ENCODE measurements around the gene CDK14.

The CDK14 gene

DNA sequence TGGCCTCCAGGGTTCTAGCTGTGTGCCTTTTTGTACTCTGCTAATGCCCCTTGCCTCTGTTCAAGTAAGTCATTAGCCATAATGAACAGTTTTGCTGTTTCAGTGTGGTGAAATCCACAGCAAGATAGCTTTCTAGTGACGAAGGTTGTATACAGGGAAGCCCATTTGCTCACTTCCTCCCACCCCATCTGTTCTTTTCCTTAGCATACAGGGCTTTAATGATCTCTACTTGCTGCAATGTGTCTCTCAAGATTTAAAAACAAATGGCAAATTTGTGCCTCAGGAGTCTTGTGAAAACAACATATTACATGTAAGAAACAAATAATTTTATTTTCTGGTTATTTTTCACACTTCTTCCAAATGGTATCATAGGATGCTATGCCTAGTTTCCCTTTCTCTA is 243.2 kb downstream of the CDK14 start:
- Histone ChIP-seq H3K4me3 (replicated peaks; ENCODE audit: insufficient read depth, low read length) (no peak overlapping the region), H3K27ac (replicated peaks) (no peak overlapping the region), H3K27me3 (ENCODE audit: insufficient read depth, poor library complexity, severe bottlenecking) (no peaks in the 10 kb centered on the region)
- TF ChIP-seq, protein P1, sequence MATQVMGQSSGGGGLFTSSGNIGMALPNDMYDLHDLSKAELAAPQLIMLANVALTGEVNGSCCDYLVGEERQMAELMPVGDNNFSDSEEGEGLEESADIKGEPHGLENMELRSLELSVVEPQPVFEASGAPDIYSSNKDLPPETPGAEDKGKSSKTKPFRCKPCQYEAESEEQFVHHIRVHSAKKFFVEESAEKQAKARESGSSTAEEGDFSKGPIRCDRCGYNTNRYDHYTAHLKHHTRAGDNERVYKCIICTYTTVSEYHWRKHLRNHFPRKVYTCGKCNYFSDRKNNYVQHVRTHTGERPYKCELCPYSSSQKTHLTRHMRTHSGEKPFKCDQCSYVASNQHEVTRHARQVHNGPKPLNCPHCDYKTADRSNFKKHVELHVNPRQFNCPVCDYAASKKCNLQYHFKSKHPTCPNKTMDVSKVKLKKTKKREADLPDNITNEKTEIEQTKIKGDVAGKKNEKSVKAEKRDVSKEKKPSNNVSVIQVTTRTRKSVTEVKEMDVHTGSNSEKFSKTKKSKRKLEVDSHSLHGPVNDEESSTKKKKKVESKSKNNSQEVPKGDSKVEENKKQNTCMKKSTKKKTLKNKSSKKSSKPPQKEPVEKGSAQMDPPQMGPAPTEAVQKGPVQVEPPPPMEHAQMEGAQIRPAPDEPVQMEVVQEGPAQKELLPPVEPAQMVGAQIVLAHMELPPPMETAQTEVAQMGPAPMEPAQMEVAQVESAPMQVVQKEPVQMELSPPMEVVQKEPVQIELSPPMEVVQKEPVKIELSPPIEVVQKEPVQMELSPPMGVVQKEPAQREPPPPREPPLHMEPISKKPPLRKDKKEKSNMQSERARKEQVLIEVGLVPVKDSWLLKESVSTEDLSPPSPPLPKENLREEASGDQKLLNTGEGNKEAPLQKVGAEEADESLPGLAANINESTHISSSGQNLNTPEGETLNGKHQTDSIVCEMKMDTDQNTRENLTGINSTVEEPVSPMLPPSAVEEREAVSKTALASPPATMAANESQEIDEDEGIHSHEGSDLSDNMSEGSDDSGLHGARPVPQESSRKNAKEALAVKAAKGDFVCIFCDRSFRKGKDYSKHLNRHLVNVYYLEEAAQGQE (IDR thresholded peaks at IDR 0.05; ENCODE audit: insufficient replicate concordance, low read depth) = no peak
- TF ChIP-seq POLR2AphosphoS5 (IDR thresholded peaks at IDR 0.05; ENCODE audit: low read depth) (no peak), GABPA (IDR thresholded peaks at IDR 0.05; ENCODE audit: low read depth) (no peak), SPI1 (IDR thresholded peaks at IDR 0.05; ENCODE audit: borderline replicate concordance, low read depth) (no peak)
- TF ChIP-seq, protein P2, sequence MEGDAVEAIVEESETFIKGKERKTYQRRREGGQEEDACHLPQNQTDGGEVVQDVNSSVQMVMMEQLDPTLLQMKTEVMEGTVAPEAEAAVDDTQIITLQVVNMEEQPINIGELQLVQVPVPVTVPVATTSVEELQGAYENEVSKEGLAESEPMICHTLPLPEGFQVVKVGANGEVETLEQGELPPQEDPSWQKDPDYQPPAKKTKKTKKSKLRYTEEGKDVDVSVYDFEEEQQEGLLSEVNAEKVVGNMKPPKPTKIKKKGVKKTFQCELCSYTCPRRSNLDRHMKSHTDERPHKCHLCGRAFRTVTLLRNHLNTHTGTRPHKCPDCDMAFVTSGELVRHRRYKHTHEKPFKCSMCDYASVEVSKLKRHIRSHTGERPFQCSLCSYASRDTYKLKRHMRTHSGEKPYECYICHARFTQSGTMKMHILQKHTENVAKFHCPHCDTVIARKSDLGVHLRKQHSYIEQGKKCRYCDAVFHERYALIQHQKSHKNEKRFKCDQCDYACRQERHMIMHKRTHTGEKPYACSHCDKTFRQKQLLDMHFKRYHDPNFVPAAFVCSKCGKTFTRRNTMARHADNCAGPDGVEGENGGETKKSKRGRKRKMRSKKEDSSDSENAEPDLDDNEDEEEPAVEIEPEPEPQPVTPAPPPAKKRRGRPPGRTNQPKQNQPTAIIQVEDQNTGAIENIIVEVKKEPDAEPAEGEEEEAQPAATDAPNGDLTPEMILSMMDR (IDR thresholded peaks at IDR 0.05; ENCODE audit: insufficient read depth, low read length) = no peak
- no peak for DNase-seq (ENCODE audit: low read depth in 1 of 2, low spot score in 1 of 2)

DNA sequence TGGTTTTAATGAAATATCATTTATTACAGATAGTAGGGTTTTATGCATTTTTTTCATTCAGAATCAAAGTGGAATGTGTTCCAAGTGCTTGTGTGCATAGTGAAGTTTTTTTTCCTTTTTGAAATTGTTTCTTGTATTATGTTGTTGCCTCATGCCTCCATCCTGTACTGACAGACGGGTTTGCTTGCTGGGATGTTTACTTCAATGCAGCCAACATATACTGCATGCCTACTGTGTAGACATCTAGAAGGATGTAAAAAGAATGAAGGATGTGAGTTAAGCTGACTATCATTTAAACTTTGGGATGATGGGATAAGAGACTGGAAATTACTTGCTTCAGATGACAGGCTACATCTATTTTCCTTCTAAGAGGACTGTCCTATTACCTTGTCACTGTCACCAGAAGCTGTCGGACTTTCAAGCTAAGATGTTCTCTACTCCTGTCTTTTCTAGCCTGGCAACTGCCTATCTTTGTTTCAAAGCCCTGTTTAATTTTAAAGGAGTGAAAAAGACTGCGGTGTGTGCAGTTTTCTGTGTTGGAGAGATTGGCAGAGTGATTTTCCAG is 243.7 kb downstream of the CDK14 start:
- no peak for DNase-seq (ENCODE audit: low read depth in 1 of 2, low spot score in 1 of 2)
- no peak overlapping the region for H3K4me3 ChIP-seq (replicated peaks; ENCODE audit: insufficient read depth, low read length)
- H3K27me3 ChIP-seq (ENCODE audit: insufficient read depth, poor library complexity, severe bottlenecking) = no peaks in the 10 kb centered on the region
- TF ChIP-seq, protein P2 (IDR thresholded peaks at IDR 0.05; ENCODE audit: insufficient read depth, low read length) = no peak
- TF ChIP-seq SPI1 (IDR thresholded peaks at IDR 0.05; ENCODE audit: borderline replicate concordance, low read depth) (no peak), GABPA (IDR thresholded peaks at IDR 0.05; ENCODE audit: low read depth) (no peak), POLR2AphosphoS5 (IDR thresholded peaks at IDR 0.05; ENCODE audit: low read depth) (no peak)
- TF ChIP-seq, protein P1 (IDR thresholded peaks at IDR 0.05; ENCODE audit: insufficient replicate concordance, low read depth) = no peak
- no peak overlapping the region for H3K27ac ChIP-seq (replicated peaks)

DNA sequence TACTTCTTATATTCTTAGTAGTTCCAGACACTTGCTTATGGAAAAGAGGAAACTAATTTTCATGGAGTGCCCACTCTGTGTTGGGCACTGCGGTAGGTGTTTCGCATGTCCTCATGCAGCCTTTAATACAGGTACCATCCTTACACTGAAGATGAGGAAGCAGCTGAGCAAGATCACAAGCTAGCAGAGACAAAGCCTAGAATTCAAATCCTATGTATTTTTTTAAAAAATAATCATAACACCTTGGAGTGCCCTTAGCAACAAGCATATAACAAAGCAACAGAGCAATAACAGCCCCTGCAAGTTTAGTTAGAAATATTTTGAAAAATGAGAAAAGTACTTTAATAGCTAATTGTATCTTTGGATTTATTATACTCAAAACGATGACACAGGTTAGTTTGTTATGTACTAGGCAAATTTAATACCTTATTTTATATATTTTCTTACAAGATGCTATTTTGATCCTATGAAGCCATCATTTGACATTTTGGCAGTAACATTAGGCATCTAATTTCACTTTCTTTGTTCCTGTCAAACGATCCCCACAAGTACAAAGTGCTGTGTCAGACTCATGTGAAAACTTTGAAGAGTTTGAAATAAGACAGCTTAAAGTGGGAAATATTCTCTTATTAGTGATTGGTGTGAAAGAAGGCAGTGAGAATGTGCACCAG is 245.8 kb downstream of the CDK14 start:
- DNase-seq (ENCODE audit: low read depth in 1 of 2, low spot score in 1 of 2) = no peak
- Histone ChIP-seq H3K4me3 (replicated peaks; ENCODE audit: insufficient read depth, low read length) (no peak overlapping the region), H3K27ac (replicated peaks) (no peak overlapping the region), H3K27me3 (ENCODE audit: insufficient read depth, poor library complexity, severe bottlenecking) (no peaks in the 10 kb centered on the region)
- TF ChIP-seq, protein P1 (IDR thresholded peaks at IDR 0.05; ENCODE audit: insufficient replicate concordance, low read depth) = no peak
- TF ChIP-seq, protein P2 (IDR thresholded peaks at IDR 0.05; ENCODE audit: insufficient read depth, low read length) = no peak
- TF ChIP-seq SPI1 (IDR thresholded peaks at IDR 0.05; ENCODE audit: borderline replicate concordance, low read depth) (no peak), POLR2AphosphoS5 (IDR thresholded peaks at IDR 0.05; ENCODE audit: low read depth) (no peak), GABPA (IDR thresholded peaks at IDR 0.05; ENCODE audit: low read depth) (no peak)
